B cell (primary cell): ENCODE results near the gene ADM5.

Experiments
- CTCF ChIP-seq: fragments of 200-600 bp; IDR thresholded peaks from one replicate; pipeline ENCODE4 v1.8.0; 2022; ENCODE audit warnings: antibody characterized with exemption, mild to moderate bottlenecking
- EZH2 ChIP-seq: IDR thresholded peaks from 2 replicates; pipeline ENCODE4 v1.6.1; 2012; ENCODE audit warnings: borderline replicate concordance, low read depth, mild to moderate bottlenecking, moderate library complexity, low read length; ENCODE audit not compliant: insufficient read depth, poor library complexity, severe bottlenecking

GRCh38 chr19:49682274-49682673 is 7.1 kb upstream of the ADM5 start:
- no peak for TF ChIP-seq EZH2
- no peak for TF ChIP-seq CTCF
